Omental fat pad (tissue), 4 donors: ENCODE data around the gene FBLIM1. TPM values are rescaled to one million over a fixed set of nuclear protein-coding genes. Genes with fewer than 3 reads are reported as not detected.

Experiments used
- ATAC-seq: fragments of 150-250 bp; one replicate; pipeline ENCODE4 v1.9.1; 2016; ENCODE audit warnings: mild to moderate bottlenecking, moderate library complexity; ENCODE audit not compliant: low FRiP score
- DNase-seq: peaks from one replicate; pipeline ENCODE4 v3.0.0-alpha.2; 2019; ENCODE audit warnings: low spot score
- CTCF ChIP-seq, 3 donors: fragments of 450-650 bp; IDR thresholded peaks; one replicate each; pipeline ENCODE4 v1.5.1; 2016 to 2017; ENCODE audit warnings: antibody characterized with exemption in 3 of 3, mild to moderate bottlenecking in 3 of 3, moderate library complexity in 2 of 3
- total RNA-seq, 4 donors: library from RNA; depleted of rRNA; stranded (reverse); fragments of >200 nt; gene quantifications; one replicate each; pipeline ENCODE4 v1.1.0, GENCODE V29; 2016

Gene FBLIM1
- total RNA-seq, 4 donors from 2014 or later, result 10.4 to 34.0 (median 17.4) TPM

- ATAC-seq, result no peak
- no peak for TF ChIP-seq CTCF (IDR thresholded peaks at IDR 0.05)
- no peak for DNase-seq
Observed at GRCh38 chr1:15735304-15736037, 23.1 kb upstream of the FBLIM1 start.

- TF ChIP-seq CTCF (IDR thresholded peaks at IDR 0.05), result no peak
- DNase-seq, result no peak
- ATAC-seq, result no peak
Observed at GRCh38 chr1:15736038-15736891, 22.3 kb upstream of the FBLIM1 start, which contains the start of gene SLC25A34. SLC25A34 (plus strand) TSS chr1:15736258; CDS start chr1:15736486, 228 bp downstream.

- TF ChIP-seq CTCF (IDR thresholded peaks at IDR 0.05), result no peak
- DNase-seq (no peak), ATAC-seq (no peak)
Observed at GRCh38 chr1:15736892-15737261, 21.7 kb upstream of the FBLIM1 start.

- no peak for DNase-seq
- no peak for TF ChIP-seq CTCF (IDR thresholded peaks at IDR 0.05)
- no peak for ATAC-seq
Observed at GRCh38 chr1:15737324-15738319, 21.0 kb upstream of the FBLIM1 start.

- no peak for TF ChIP-seq CTCF (IDR thresholded peaks at IDR 0.05)
- DNase-seq (no peak), ATAC-seq (no peak)
Observed at GRCh38 chr1:15738416-15739113, 20.0 kb upstream of the FBLIM1 start.

- ATAC-seq (no peak), DNase-seq (no peak)
- TF ChIP-seq CTCF (IDR thresholded peaks at IDR 0.05), result no peak
Observed at GRCh38 chr1:15739259-15739658, 19.3 kb upstream of the FBLIM1 start.
